ENCODE measurements around the gene AGAP1. TPM values are rescaled to one million over a fixed set of nuclear protein-coding genes. Genes with fewer than 3 reads are reported as not detected.

Gene AGAP1
- total RNA-seq, 1 donor from 2014 or later, result 20.4 TPM

- no peak overlapping the region for H3K27ac ChIP-seq
- H3K36me3 Mint-ChIP-seq, result no peaks in the 10 kb centered on the region
- H3K27me3 ChIP-seq, result peaks cover 100% of the 10 kb centered on the region
- H3K4me1 Mint-ChIP-seq, result peaks cover 56% of the 10 kb centered on the region
- peaks cover 89% of the 10 kb centered on the region for H4K20me1 ChIP-seq (ENCODE audit: low read depth)
- no peaks in the 10 kb centered on the region for H3K9me3 ChIP-seq (ENCODE audit: low read depth)
- no peak for TF ChIP-seq CTCF (IDR thresholded peaks at IDR 0.05)
- TF ChIP-seq EZH2 (IDR thresholded peaks at IDR 0.05), result peak; percentile 78
- TF ChIP-seq EZH2phosphoT487 (IDR thresholded peaks at IDR 0.05), result peak; percentile 74
- no peaks in the 10 kb centered on the region for H3K9me3 Mint-ChIP-seq
- H3F3A ChIP-seq (ENCODE audit: low read depth), result peaks cover 87% of the 10 kb centered on the region
- no peak overlapping the region for H2AFZ ChIP-seq (replicated peaks)
- H3K4me3 ChIP-seq, result no peak overlapping the region
- DNase-seq (ENCODE audit: low spot score), result peak; percentile 67
- peak overlapping the region; percentile 84 for H3K4me3 Mint-ChIP-seq
- H3K79me2 ChIP-seq (ENCODE audit: low read depth), result no peaks in the 10 kb centered on the region
- no peaks in the 10 kb centered on the region for H3K36me3 ChIP-seq
- H3K4me1 ChIP-seq, result peaks cover 54% of the 10 kb centered on the region
- H3K27ac Mint-ChIP-seq, result peak overlapping the region; percentile 47
- H3K9ac ChIP-seq, result no peak overlapping the region
- H3K4me2 ChIP-seq, result peak overlapping the region; percentile 63
- H3K27me3 Mint-ChIP-seq (ENCODE audit: insufficient read depth, low read depth), result peaks cover 67% of the 10 kb centered on the region
These were observed 675.4 kb downstream of the AGAP1 start for GRCh38 chr2:236169151-236169721.

DNA sequence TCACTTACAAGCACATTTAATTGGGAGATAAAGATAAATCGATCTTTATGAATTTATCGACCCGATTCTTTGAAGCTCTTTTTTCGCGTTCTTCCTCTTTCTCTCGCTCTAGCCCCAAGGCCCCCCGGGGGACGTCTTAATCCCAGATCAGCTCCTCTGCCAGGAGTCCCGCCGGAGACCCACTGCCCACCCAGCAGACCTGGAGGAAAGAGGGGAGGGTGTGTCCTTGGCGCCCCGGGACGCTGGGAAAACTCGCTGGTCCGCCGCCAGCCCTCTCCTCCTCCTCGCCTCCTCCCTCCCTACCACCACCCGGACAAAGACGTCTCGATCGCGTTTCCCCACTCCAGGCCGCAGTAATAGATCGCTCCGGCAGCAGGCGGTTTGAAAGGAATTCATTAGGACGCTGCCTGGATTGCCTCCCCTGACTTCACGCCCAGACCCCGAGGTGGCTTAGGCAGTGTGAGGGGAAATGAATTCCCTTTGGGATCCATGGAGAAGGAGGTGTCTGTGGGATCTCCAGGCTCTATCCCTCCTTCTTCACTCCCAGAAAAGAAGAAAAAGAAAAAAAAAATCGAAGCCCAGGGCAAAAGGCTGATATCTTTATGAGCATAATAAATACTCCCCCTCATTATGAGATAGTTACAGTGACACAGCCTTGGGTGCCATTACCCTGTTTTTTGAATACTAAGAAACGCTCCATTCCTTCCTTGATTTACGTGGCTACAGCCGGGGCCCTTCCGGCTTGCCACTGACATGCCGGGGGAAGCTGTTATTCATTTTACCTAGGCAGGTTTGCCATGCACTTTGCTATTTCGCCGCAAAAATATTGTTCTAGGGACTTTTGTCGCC is 676.1 kb downstream of the AGAP1 start:
- peaks cover 48% of the 10 kb centered on the region for H3K4me1 ChIP-seq
- no peaks in the 10 kb centered on the region for H3K79me2 ChIP-seq (ENCODE audit: low read depth)
- Mint-ChIP-seq H3K4me1 (peaks cover 59% of the 10 kb centered on the region), H3K27me3 (ENCODE audit: insufficient read depth, low read depth) (peaks cover 68% of the 10 kb centered on the region), H3K9me3 (no peaks in the 10 kb centered on the region), H3K27ac (peak overlapping the region; percentile 47), H3K4me3 (peak overlapping the region; percentile 84), H3K36me3 (no peaks in the 10 kb centered on the region)
- H3K27me3 ChIP-seq, result peaks cover 100% of the 10 kb centered on the region
- H3K4me3 ChIP-seq, result peak overlapping the region; percentile 10
- peak; percentile 76 for DNase-seq (ENCODE audit: low spot score)
- no peak overlapping the region for H3K27ac ChIP-seq
- TF ChIP-seq EZH2phosphoT487 (IDR thresholded peaks at IDR 0.05) (peak; percentile 62), CTCF (IDR thresholded peaks at IDR 0.05) (no peak)
- peaks cover 89% of the 10 kb centered on the region for H4K20me1 ChIP-seq (ENCODE audit: low read depth)
- H3K4me2 ChIP-seq, result peak overlapping the region; percentile 63
- peaks cover 85% of the 10 kb centered on the region for H3F3A ChIP-seq (ENCODE audit: low read depth)
- no peaks in the 10 kb centered on the region for H3K9me3 ChIP-seq (ENCODE audit: low read depth)
- H3K9ac ChIP-seq, result no peak overlapping the region
- H3K36me3 ChIP-seq, result no peaks in the 10 kb centered on the region
- no peak overlapping the region for H2AFZ ChIP-seq (replicated peaks)

DNA sequence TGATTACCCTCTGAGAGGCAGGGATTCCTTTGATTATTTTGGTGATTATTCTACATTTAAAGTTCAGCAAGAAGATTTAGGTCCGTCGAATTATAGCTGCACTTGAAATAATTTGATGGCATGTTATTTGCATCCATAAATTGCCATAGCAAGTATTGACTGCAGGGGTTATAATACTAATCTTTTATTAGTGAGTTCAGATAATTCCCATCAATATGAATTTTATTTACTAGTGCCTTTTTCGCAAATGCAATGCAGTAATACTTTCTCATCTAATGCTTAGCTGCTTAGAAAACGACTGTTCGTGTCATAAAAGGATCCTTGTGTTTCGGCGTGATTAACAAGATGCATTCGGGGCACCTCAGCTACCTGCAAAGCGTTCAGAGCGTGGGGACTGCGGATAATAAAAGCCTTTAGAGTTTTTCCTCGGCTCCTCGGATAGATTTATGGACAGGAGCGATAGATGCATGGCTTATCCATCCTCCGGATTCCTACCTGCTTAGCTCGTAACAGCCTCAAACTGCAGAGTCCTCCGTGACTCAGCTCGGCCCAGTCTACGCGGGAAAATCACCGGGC is 676.8 kb downstream of the AGAP1 start:
- Histone ChIP-seq H3K4me1 (peaks cover 46% of the 10 kb centered on the region), H3K36me3 (no peaks in the 10 kb centered on the region), H3K4me3 (no peak overlapping the region), H2AFZ (replicated peaks) (no peak overlapping the region), H3K79me2 (ENCODE audit: low read depth) (no peaks in the 10 kb centered on the region), H3F3A (ENCODE audit: low read depth) (peaks cover 80% of the 10 kb centered on the region), H3K4me2 (no peak overlapping the region), H4K20me1 (ENCODE audit: low read depth) (peaks cover 89% of the 10 kb centered on the region), H3K9ac (no peak overlapping the region), H3K27ac (no peak overlapping the region), H3K27me3 (peaks cover 100% of the 10 kb centered on the region), H3K9me3 (ENCODE audit: low read depth) (no peaks in the 10 kb centered on the region)
- Mint-ChIP-seq H3K36me3 (no peaks in the 10 kb centered on the region), H3K27ac (no peak overlapping the region), H3K4me3 (peak overlapping the region; percentile 84), H3K27me3 (ENCODE audit: insufficient read depth, low read depth) (peaks cover 66% of the 10 kb centered on the region), H3K9me3 (no peaks in the 10 kb centered on the region), H3K4me1 (peaks cover 59% of the 10 kb centered on the region)
- TF ChIP-seq EZH2 (IDR thresholded peaks at IDR 0.05) (no peak), CTCF (IDR thresholded peaks at IDR 0.05) (no peak), EZH2phosphoT487 (IDR thresholded peaks at IDR 0.05) (no peak)
- DNase-seq (ENCODE audit: low spot score), result peak; percentile 24

Measured in neural progenitor cell (in vitro differentiated cells).